GM23338 (cell line): ENCODE results near the gene STPG1. TPM values are rescaled to one million over a fixed set of nuclear protein-coding genes. Genes with fewer than 3 reads are reported as not detected.

Experiments
- ATAC-seq: fragments of 200-7000 bp; cut with Tn5 transposase; 3 replicates; pipeline ENCODE4 v1.9.1; 2020
- DNase-seq: peaks from one replicate; pipeline ENCODE4 v3.0.0-alpha.2; 2015; ENCODE audit warnings: low spot score
- H2AFZ ChIP-seq: fragments of 200-600 bp; sonication (generic); 2 replicates; pipeline ENCODE4 v1.8.0; 2016; ENCODE audit warnings: antibody characterized with exemption, mild to moderate bottlenecking, moderate library complexity
- H3F3A ChIP-seq: fragments of 200-600 bp; sonication (generic); replicated peaks from 2 replicates; pipeline ENCODE4 v1.8.0; 2017; ENCODE audit warnings: antibody characterized with exemption, mixed run types, low read depth
- H3K27ac ChIP-seq: fragments of 200-600 bp; sonication (generic); 2 replicates; pipeline ENCODE4 v1.6.1; 2016; ENCODE audit warnings: low read depth
- H3K27me3 ChIP-seq: fragments of 200-600 bp; sonication (generic); 2 replicates; pipeline ENCODE4 v1.8.0; 2016; ENCODE audit warnings: mild to moderate bottlenecking, mixed run types, moderate library complexity; ENCODE audit not compliant: insufficient read depth
- H3K36me3 ChIP-seq: fragments of 200-600 bp; sonication (generic); 2 replicates; pipeline ENCODE4 v1.8.0; 2016; ENCODE audit warnings: mild to moderate bottlenecking; ENCODE audit not compliant: insufficient read depth
- H3K4me1 ChIP-seq: fragments of 200-600 bp; sonication (generic); 2 replicates; pipeline ENCODE4 v1.8.0; 2016; ENCODE audit warnings: mild to moderate bottlenecking, moderate library complexity; ENCODE audit not compliant: insufficient read depth
- H3K4me2 ChIP-seq: fragments of 200-600 bp; sonication (generic); 2 replicates; pipeline ENCODE4 v1.7.1; 2017; ENCODE audit warnings: mixed run types
- H3K4me3 ChIP-seq: fragments of 200-600 bp; sonication (generic); 2 replicates; pipeline ENCODE4 v1.6.1; 2016; ENCODE audit warnings: mixed run types
- H3K79me2 ChIP-seq: fragments of 200-600 bp; sonication (generic); replicated peaks from 2 replicates; pipeline ENCODE4 v1.8.0; 2017; ENCODE audit warnings: mild to moderate bottlenecking; ENCODE audit not compliant: insufficient read depth
- H3K9me2 ChIP-seq: fragments of 200-600 bp; sonication (generic); 2 replicates; pipeline ENCODE4 v1.8.0; 2017; ENCODE audit not compliant: insufficient read depth
- H4K20me1 ChIP-seq: fragments of 200-600 bp; sonication (generic); replicated peaks from 2 replicates; pipeline ENCODE4 v1.8.0; 2017; ENCODE audit warnings: mild to moderate bottlenecking; ENCODE audit not compliant: insufficient read depth
- H3K27ac Mint-ChIP-seq: 2 replicates; pipeline ENCODE4 v1.8.0; 2020; ENCODE audit warnings: inconsistent platforms, mild to moderate bottlenecking, moderate library complexity, mixed read lengths
- H3K27me3 Mint-ChIP-seq: 3 replicates; pipeline ENCODE4 v1.8.0; 2022; ENCODE audit warnings: low read depth, mild to moderate bottlenecking, moderate library complexity, mixed read lengths, inconsistent platforms; ENCODE audit not compliant: insufficient read depth, poor library complexity
- H3K36me3 Mint-ChIP-seq: 3 replicates; pipeline ENCODE4 v1.8.0; 2021; ENCODE audit warnings: low read depth, mild to moderate bottlenecking, inconsistent platforms, moderate library complexity, mixed read lengths
- H3K4me1 Mint-ChIP-seq: 3 replicates; pipeline ENCODE4 v1.8.0; 2020; ENCODE audit warnings: mild to moderate bottlenecking, inconsistent platforms, mixed read lengths
- H3K4me3 Mint-ChIP-seq: 3 replicates; pipeline ENCODE4 v1.8.0; 2021; ENCODE audit warnings: moderate library complexity, mild to moderate bottlenecking, inconsistent platforms, mixed read lengths
- H3K9me3 Mint-ChIP-seq: 3 replicates; pipeline ENCODE4 v1.8.0; 2020; ENCODE audit warnings: moderate library complexity, mild to moderate bottlenecking, inconsistent platforms, mixed read lengths
- CTCF ChIP-seq, 2 experiments: fragments of 200-600 bp in 1 of 2; sonication (generic) in 1 of 2; conservative IDR thresholded peaks; 2 replicates each; pipeline versions ENCODE4 v1.5.1 to v1.6.1; 2016 to 2017; ENCODE audit warnings: antibody characterized with exemption in 2 of 2, low read depth in 2 of 2, mild to moderate bottlenecking in 2 of 2, moderate library complexity in 1 of 2
- EZH2 ChIP-seq: fragments of 200-600 bp; sonication (generic); IDR thresholded peaks from one replicate; pipeline ENCODE4 v1.8.0; 2017; ENCODE audit warnings: antibody characterized with exemption, mild to moderate bottlenecking, low read depth; ENCODE audit not compliant: unreplicated experiment
- EZH2phosphoT487 ChIP-seq: fragments of 200-600 bp; sonication (generic); IDR thresholded peaks from one replicate; pipeline ENCODE4 v1.8.1; 2018; ENCODE audit warnings: antibody characterized with exemption; ENCODE audit not compliant: unreplicated experiment
- NANOG ChIP-seq: IDR thresholded peaks from 2 replicates; pipeline ENCODE4 v1.6.1; 2016; ENCODE audit warnings: antibody characterized with exemption, borderline replicate concordance
- REST ChIP-seq: IDR thresholded peaks from one replicate; pipeline ENCODE4 v1.6.1; 2018; ENCODE audit warnings: antibody characterized with exemption; ENCODE audit not compliant: unreplicated experiment
- STAT1 ChIP-seq: IDR thresholded peaks from one replicate; pipeline ENCODE4 v1.6.1; 2016; ENCODE audit warnings: antibody characterized with exemption; ENCODE audit not compliant: unreplicated experiment
- ZNF331 ChIP-seq: fragments of 250-450 bp; sonication (Bioruptor Pico); IDR thresholded peaks from 2 replicates; pipeline ENCODE4 v1.5.0; 2020; ENCODE audit warnings: low read depth, mild to moderate bottlenecking, moderate library complexity
- ZNF462 ChIP-seq: fragments of 250-450 bp; sonication (Bioruptor Pico); IDR thresholded peaks from 2 replicates; pipeline ENCODE4 v1.5.0; 2020; ENCODE audit warnings: mild to moderate bottlenecking, moderate library complexity
- polyA plus RNA-seq: library from polyadenylated mRNA; unstranded; fragments of >200 nt; fragmentation: Nextera tagmentation; extraction: Ambion mirVana; gene quantifications from 2 replicates; pipeline ENCODE4 v1.2.1, GENCODE V29; 2016
- total RNA-seq: library from RNA; depleted of rRNA; stranded (reverse); fragments of >200 nt; shearing (Covaris generic); gene quantifications from 2 replicates; pipeline ENCODE4 v1.2.3, GENCODE V29; 2014

Gene STPG1
- total and polyA plus RNA-seq, 2 experiments from 2014 or later = 8.2 to 11.4 TPM

- TF ChIP-seq ZNF462 (CRISPR knock-in tag) (peak; percentile 46; the same call in 1 of the 2 replicates), REST (no peak)
Observed at GRCh38 chr1:24415334-24415909, 1.8 kb upstream of the STPG1 start, which contains the start of gene NIPAL3 (continued).

DNA sequence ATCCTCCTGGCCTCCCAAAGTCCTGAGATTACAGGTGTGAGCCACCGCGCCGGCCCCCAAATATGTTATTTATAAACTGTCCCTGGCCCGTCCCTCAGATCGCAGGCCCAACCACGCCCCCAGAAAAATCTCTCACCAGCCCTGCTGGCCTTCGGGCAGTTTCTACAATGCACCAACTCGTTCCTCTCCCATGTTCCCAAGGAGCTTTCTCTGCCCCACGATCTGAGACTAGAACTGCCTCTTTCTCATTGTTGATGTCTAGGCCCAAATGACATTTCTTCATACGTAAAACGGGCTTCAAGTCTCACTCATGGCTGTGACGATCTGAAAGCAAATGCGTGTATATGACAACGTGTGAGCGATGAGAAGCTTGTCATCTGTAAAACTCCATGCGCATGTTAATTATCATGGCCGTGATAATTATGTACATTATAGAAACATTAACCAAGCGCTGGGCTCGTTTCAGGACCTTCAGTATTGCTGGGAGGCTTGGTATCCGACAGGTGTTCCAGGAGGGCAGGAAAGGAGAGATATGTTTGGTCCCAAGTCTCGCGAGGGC, 1.3 kb upstream of the STPG1 start:
- peak overlapping the region; percentile 22; the same call in 1 of the 2 replicates for H3K4me3 ChIP-seq
- ATAC-seq = no peak
- TF ChIP-seq ZNF331 (CRISPR knock-in tag) (no peak), REST (no peak), EZH2phosphoT487 (no peak), EZH2 (no peak), CTCF (conservative IDR thresholded peaks at IDR 0.05; ENCODE audit: low read depth in 2 of 2) (no peak), STAT1 (no peak), NANOG (no peak)

More for the DNA sequence above, 1.3 kb upstream of the STPG1 start:
- no peaks in the 10 kb centered on the region for H3K9me3 Mint-ChIP-seq
- H3K36me3 ChIP-seq = no peaks in the 10 kb centered on the region
- peak overlapping the region; percentile 61; the same call in 1 of the 2 replicates for H2AFZ ChIP-seq
- H3K27ac ChIP-seq = peak overlapping the region; percentile 62
- H3K27me3 ChIP-seq = no peaks in the 10 kb centered on the region
- peak overlapping the region; percentile 89 for H3K27ac Mint-ChIP-seq
- peaks cover 24% of the 10 kb centered on the region for H3K4me1 Mint-ChIP-seq
- H3K4me2 ChIP-seq = peak overlapping the region; percentile 73
- H4K20me1 ChIP-seq = no peaks in the 10 kb centered on the region
- H3K79me2 ChIP-seq = peaks cover 9% of the 10 kb centered on the region; the same call in 1 of the 2 replicates
- peaks cover 18% of the 10 kb centered on the region for H3K4me1 ChIP-seq
- peaks cover 6% of the 10 kb centered on the region for H3F3A ChIP-seq
- H3K27me3 Mint-ChIP-seq = peaks cover 6% of the 10 kb centered on the region
- peaks cover 3% of the 10 kb centered on the region for H3K36me3 Mint-ChIP-seq
- peak overlapping the region; percentile 97 for H3K4me3 Mint-ChIP-seq
- no peak for DNase-seq
- H3K9me2 ChIP-seq = no peaks in the 10 kb centered on the region
